SK-N-SH treated with all-trans-retinoic acid at 6 μM for 48 hours (cell line): ENCODE data around the gene SPINK5.

Experiments
- CREB5 ChIP-seq: fragments of 250-450 bp; sonication (Bioruptor Pico); IDR thresholded peaks from 2 replicates; pipeline ENCODE4 v1.5.1; 2020; ENCODE audit warnings: low read depth, mild to moderate bottlenecking, moderate library complexity
- ESRRG ChIP-seq: fragments of 250-450 bp; sonication (Bioruptor Pico); IDR thresholded peaks from 2 replicates; pipeline ENCODE4 v1.6.1; 2021; ENCODE audit warnings: mild to moderate bottlenecking
- ISL1 ChIP-seq: fragments of 250-450 bp; sonication (Bioruptor Pico); IDR thresholded peaks from 2 replicates; pipeline ENCODE4 v2.1.2; 2022; ENCODE audit warnings: mild to moderate bottlenecking, moderate library complexity
- OSR1 ChIP-seq: fragments of 250-450 bp; sonication (Bioruptor Pico); IDR thresholded peaks from 2 replicates; pipeline ENCODE4 v1.8.0; 2022; ENCODE audit warnings: moderate library complexity, mild to moderate bottlenecking, inconsistent platforms
- RARB ChIP-seq: fragments of 250-450 bp; sonication (Bioruptor Pico); IDR thresholded peaks from 2 replicates; pipeline ENCODE4 v1.8.0; 2021; ENCODE audit warnings: mild to moderate bottlenecking, moderate library complexity
- SNAI2 ChIP-seq: fragments of 250-450 bp; sonication (Bioruptor Pico); IDR thresholded peaks from 2 replicates; pipeline ENCODE4 v1.5.0; 2020; ENCODE audit warnings: mild to moderate bottlenecking, moderate library complexity
- TOX ChIP-seq: fragments of 250-450 bp; sonication (Bioruptor Pico); IDR thresholded peaks from 2 replicates; pipeline ENCODE4 v1.8.0; 2021; ENCODE audit warnings: mild to moderate bottlenecking, moderate library complexity, borderline replicate concordance
- ZC3H10 ChIP-seq: fragments of 250-450 bp; sonication (Bioruptor Pico); IDR thresholded peaks from 2 replicates; pipeline ENCODE4 v1.5.1; 2021; ENCODE audit warnings: mild to moderate bottlenecking, moderate library complexity
- ZFP3 ChIP-seq: fragments of 250-450 bp; sonication (Bioruptor Pico); IDR thresholded peaks from 2 replicates; pipeline ENCODE4 v1.5.0; 2020; ENCODE audit warnings: mild to moderate bottlenecking, moderate library complexity
- ZNF565 ChIP-seq: fragments of 450-650 bp; formaldehyde crosslinking; conservative IDR thresholded peaks from 2 replicates; pipeline ENCODE4 v1.5.0; 2020; ENCODE audit warnings: low read depth, mild to moderate bottlenecking, moderate library complexity
- ZNF70 ChIP-seq: fragments of 450-650 bp; formaldehyde crosslinking; IDR thresholded peaks from 2 replicates; pipeline ENCODE4 v1.5.0; 2020; ENCODE audit warnings: mild to moderate bottlenecking, moderate library complexity
- ZNF8 ChIP-seq: fragments of 450-650 bp; formaldehyde crosslinking; IDR thresholded peaks from 2 replicates; pipeline ENCODE4 v1.5.0; 2020; ENCODE audit warnings: mild to moderate bottlenecking, moderate library complexity
- TF ChIP-seq, protein P1 (sequence below): fragments of 250-450 bp; sonication (Bioruptor Pico); IDR thresholded peaks from 2 replicates; pipeline ENCODE4 v1.8.0; 2020; ENCODE audit warnings: mild to moderate bottlenecking, moderate library complexity, borderline replicate concordance
- TF ChIP-seq, protein P2 (sequence below): fragments of 250-450 bp; sonication (Bioruptor Pico); IDR thresholded peaks from 2 replicates; pipeline ENCODE4 v1.5.0; 2020; ENCODE audit warnings: mild to moderate bottlenecking, moderate library complexity

GRCh38 chr5:148060309-148060708 is 3.5 kb upstream of the SPINK5 start:
- TF ChIP-seq ZNF565 (CRISPR knock-in tag) (no peak), SNAI2 (no peak), ZFP3 (CRISPR knock-in tag) (no peak), ZNF70 (CRISPR knock-in tag) (no peak), ISL1 (CRISPR knock-in tag) (no peak), CREB5 (CRISPR knock-in tag) (no peak), TOX (CRISPR knock-in tag) (no peak), RARB (CRISPR knock-in tag) (no peak), ZC3H10 (CRISPR knock-in tag) (no peak), ZNF8 (CRISPR knock-in tag) (no peak), ESRRG (CRISPR knock-in tag) (no peak), OSR1 (CRISPR knock-in tag) (no peak)
- TF ChIP-seq, protein P1, sequence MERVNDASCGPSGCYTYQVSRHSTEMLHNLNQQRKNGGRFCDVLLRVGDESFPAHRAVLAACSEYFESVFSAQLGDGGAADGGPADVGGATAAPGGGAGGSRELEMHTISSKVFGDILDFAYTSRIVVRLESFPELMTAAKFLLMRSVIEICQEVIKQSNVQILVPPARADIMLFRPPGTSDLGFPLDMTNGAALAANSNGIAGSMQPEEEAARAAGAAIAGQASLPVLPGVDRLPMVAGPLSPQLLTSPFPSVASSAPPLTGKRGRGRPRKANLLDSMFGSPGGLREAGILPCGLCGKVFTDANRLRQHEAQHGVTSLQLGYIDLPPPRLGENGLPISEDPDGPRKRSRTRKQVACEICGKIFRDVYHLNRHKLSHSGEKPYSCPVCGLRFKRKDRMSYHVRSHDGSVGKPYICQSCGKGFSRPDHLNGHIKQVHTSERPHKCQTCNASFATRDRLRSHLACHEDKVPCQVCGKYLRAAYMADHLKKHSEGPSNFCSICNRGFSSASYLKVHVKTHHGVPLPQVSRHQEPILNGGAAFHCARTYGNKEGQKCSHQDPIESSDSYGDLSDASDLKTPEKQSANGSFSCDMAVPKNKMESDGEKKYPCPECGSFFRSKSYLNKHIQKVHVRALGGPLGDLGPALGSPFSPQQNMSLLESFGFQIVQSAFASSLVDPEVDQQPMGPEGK (CRISPR knock-in tag) = no peak
- TF ChIP-seq, protein P2, sequence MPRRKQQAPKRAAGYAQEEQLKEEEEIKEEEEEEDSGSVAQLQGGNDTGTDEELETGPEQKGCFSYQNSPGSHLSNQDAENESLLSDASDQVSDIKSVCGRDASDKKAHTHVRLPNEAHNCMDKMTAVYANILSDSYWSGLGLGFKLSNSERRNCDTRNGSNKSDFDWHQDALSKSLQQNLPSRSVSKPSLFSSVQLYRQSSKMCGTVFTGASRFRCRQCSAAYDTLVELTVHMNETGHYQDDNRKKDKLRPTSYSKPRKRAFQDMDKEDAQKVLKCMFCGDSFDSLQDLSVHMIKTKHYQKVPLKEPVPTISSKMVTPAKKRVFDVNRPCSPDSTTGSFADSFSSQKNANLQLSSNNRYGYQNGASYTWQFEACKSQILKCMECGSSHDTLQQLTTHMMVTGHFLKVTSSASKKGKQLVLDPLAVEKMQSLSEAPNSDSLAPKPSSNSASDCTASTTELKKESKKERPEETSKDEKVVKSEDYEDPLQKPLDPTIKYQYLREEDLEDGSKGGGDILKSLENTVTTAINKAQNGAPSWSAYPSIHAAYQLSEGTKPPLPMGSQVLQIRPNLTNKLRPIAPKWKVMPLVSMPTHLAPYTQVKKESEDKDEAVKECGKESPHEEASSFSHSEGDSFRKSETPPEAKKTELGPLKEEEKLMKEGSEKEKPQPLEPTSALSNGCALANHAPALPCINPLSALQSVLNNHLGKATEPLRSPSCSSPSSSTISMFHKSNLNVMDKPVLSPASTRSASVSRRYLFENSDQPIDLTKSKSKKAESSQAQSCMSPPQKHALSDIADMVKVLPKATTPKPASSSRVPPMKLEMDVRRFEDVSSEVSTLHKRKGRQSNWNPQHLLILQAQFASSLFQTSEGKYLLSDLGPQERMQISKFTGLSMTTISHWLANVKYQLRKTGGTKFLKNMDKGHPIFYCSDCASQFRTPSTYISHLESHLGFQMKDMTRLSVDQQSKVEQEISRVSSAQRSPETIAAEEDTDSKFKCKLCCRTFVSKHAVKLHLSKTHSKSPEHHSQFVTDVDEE (CRISPR knock-in tag) = no peak
